Measurements from ENCODE around the gene CDH24.

- TF ChIP-seq CTCF (IDR thresholded peaks at IDR 0.05) (no peak), EZH2 (IDR thresholded peaks at IDR 0.05; ENCODE audit: borderline replicate concordance, insufficient read depth, low read depth, low read length, poor library complexity, severe bottlenecking) (no peak)
Observed at GRCh38 chr14:23071921-23072539, 14.7 kb upstream of the CDH24 start.

Measured in B cell (primary cell).